RKO (cell line): ENCODE measurements around the gene MN1.

Source experiments
- DNase-seq: peaks from one replicate; pipeline ENCODE4 v3.0.0-alpha.2; 2016; ENCODE audit warnings: low spot score

The MN1 gene

DNA sequence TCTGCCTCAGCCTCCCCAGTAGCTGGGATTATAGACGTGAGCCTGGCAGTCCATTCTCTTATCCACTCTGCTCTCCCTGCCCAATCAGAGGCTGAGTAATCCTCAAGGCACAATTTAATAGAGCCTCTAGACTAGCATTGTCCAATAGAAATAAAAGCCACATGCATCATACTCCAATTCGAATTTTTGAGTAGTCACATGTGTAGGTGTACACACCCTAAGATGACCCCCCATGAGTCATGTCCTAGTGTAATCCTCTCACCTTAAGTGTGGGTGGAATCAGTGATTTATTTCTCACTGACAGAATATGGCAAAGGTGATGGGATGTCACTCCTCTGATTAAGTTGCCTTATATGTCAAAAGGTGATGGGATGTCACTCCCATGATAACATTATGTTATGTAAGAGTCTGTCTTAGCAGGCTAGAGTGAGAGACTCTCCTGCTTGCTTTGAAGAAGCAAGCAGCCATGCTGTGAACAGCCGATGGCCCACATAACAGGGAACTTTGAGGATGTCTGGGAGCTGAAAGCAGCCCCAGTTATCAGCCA lies 61.3 kb downstream of the MN1 start:
- DNase-seq = peak; percentile 29

- no peak for DNase-seq
Measured at GRCh38 chr22:27737521-27737920, 64.0 kb downstream of the MN1 start.

GRCh38 chr22:27734066-27734465 lies 67.5 kb downstream of the MN1 start:
- DNase-seq = no peak

DNA sequence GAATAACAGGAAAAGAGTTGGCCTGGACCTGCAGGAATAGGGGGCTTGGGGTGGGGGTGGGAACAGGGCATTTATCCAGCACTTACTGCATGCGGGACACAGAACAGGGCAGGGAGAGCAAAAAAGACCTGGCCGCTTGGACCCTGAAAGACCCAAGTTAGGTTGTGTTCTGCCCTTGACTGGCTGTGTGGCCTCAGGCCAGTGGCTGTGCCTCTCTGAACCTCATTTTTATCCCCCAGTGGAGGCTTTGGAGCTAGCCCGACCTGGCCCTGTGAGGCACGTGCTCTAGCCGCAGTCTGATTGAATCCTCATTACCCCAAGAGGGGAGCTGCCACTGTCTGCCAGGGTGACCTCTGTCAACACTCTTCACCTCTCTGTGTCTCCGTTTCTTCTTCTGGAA lies 68.7 kb downstream of the MN1 start:
- DNase-seq = no peak

DNA sequence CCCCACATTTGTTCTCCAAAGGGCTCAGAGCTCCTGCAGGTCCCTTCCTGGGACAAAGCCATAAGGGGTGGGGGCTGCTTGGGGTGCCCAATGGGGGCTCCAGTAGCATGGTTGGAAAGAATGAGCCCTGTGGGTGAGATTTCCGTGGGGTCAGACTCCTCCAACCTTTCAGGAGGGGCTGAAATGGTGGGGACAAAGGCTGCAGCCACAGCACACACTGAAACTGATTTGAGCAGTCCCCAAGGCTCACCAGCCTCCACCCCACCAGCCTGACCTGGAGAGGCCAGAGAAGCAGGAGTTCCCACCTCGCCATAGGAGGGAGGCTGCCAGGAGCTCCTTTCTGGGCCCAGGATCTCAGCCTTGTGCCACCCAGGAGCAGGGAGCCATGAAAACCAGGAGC lies 69.2 kb downstream of the MN1 start:
- DNase-seq = no peak

GRCh38 chr22:27731621-27732020 lies 69.9 kb downstream of the MN1 start:
- DNase-seq = no peak

- no peak for DNase-seq
Measured at GRCh38 chr22:27730641-27731433, 70.7 kb downstream of the MN1 start.

- no peak for DNase-seq
Measured at GRCh38 chr22:27729246-27729645, 72.3 kb downstream of the MN1 start.

DNA sequence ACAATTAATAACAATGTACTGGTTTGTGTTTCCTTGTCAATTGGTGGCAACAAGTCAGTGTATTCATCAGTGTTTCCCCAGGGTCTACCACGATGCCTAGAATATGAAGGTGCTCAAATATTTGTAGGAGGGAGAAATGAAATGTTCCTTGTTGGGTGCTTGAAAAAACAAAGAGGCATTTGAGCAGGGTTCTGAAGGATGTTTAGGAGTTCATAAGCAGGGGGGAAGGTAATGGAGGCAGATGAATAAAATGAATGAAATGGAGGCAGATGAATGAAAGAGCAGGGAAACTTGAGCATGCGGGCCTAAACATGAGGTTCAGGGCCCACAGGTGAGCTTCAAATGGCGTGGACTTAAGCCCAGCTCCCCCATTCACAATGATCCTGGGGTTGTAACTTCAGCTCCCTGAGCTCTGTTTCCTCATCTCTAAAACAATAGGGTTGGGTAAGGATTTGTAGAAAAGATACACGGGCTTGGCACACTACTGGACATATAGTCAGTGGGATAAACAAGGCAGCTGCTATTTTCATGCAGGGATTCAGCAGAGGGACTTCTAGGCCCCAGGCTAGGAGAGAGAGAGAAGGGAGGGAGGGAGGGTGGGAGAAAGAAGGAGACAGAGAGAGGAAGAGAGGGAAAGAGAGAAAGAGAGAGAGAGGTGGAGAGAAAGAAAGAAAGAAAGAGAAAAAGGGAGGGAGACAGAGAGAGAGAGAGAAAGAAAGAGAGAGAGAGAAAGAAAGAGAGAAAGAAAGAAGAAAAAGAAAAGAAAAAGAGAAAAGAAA lies 73.7 kb downstream of the MN1 start:
- no peak for DNase-seq

- no peak for DNase-seq
Measured at GRCh38 chr22:27726686-27727449, 74.7 kb downstream of the MN1 start.

DNA sequence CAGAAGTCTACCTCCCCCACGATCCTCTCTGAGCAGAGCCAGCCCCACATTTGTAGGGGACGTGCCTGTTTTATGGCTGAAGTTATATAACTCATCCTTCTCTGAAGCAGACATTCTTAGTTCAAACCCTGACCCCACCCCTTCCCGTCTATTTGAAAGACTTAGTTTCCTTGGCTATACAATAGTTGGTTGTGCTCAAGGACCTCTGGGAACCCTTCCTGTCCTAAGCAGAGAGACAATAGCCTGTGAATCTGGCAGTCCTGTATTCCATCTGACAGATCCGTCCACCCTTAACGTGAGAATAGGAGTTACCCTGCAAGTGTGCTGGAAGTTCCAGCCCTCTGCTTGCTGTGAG lies 75.2 kb downstream of the MN1 start:
- no peak for DNase-seq

DNA sequence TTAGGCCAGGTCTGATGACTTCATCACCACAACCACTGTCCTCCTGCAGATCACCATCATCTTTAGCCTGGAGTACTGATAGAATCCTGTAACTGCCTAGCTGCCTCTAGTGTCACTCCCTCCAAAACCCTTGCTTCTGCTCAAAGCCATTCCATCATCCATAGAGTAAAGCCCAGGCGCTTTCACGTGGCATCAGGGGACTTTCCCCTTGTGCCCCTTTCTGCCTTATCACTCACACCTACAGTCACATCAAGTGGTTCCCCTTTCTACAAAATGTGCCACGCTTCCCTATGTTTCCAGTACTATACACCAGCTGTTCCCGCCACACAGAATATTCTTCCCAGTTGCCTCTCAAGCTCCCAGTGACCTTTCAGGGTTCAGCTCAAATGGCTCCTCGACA lies 75.9 kb downstream of the MN1 start:
- DNase-seq = no peak

GRCh38 chr22:27724709-27725108 lies 76.8 kb downstream of the MN1 start:
- DNase-seq = no peak

DNA sequence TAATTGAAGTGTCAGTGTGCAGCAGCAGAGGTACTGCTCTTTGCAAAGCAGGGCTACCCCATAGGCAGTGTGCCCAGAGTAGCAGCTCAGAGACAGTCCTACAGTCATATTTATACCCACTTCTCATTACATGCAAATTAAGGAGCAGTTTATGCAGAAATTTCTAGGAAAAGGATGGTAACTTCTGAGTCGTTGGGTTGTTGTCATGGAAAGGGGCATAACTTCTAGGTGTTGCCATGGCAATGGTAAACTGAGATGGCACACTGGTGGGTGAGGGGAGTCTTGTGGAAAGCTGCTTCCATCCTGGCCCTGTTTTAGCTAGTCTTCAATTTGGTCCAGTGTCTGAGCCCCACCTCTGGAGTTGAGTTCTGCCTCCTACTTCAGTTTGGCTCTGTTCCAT lies 77.4 kb downstream of the MN1 start:
- no peak for DNase-seq

DNA sequence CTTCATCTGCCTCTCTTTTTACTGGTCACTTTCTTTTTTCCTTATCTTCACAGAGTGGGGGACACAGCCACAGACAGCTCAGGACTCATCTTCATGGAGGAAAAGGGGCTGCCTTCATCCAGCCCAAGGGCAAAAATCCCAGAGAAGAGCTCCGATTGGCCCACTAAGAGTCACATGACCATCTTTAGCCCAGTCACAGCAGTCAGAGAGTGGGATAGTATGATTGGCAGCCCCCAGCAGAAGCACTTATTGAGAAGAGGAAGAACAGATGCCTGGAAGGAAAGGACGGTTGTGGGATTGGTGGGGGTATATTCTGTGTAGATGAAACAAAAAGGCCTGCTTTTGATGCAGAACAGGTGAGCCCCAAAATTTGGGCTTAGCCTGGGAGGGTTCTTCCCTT lies 77.8 kb downstream of the MN1 start:
- DNase-seq = no peak

DNA sequence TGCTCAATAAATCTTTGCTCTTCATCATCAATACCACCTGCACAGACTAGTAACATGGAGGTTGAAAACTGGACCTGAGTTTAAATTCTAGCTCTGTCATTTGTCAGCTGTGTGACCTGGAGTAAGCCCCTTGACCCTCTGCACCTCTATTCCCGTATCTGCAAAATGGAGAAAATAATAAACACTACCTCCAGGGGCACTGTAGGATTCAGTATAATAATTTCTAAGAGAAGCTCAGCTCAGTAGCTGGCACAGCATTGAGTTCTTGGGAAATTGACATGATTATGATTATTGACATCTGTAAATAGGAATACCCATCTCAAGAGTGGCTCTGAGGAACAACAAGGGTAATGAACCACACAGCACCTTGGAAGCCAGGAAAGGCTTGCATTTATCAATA lies 78.4 kb downstream of the MN1 start:
- DNase-seq = no peak

GRCh38 chr22:27720860-27721259 lies 80.7 kb downstream of the MN1 start:
- DNase-seq = no peak

DNA sequence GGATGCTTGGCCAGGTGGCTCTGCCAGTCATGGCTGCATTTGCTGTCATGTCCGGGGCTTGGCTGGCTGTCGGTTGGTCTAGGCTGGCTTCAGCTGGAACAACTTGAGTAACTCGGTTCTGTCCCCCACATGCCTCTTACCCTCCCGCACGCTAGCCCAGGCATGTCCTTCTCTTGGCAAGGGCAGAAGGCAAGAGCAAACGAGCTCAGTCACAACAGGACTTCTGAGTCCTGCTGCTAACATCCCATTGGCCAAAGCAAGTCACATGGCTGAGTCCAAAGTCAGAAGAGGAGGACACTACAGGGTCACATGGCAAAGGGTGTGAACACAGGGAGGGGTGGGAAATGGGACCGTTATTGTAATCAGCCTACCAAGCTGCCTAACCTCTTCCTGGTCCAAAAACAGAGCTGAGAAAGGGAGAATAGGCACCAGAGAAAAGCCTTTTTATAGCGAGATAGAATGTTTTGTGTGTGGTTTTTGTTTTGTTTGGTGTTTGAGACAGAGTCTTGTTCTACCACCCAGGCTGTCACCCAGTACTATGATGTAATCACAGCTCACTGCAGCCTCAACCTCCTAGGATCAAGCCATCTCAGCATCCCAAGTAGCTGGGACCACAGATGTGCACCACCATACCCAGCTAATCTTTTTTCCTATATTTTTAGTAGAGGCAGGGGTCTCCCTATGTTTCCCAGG lies 81.9 kb downstream of the MN1 start:
- DNase-seq = peak; percentile 8

DNA sequence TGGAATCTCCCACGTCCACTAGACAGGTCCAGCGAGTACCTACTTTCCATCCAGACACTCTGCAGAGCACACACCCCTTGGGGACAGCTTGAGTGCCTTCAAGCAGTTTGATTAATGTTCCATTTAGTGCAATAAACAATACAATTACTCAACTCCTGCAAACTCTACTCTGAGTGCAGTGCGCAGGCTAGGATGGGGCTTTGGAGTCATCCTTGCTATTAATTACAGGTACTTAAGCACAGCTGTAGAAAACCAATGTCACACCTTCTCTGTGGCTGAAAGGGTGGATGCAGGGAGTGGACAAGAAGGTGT lies 82.6 kb downstream of the MN1 start:
- no peak for DNase-seq

DNA sequence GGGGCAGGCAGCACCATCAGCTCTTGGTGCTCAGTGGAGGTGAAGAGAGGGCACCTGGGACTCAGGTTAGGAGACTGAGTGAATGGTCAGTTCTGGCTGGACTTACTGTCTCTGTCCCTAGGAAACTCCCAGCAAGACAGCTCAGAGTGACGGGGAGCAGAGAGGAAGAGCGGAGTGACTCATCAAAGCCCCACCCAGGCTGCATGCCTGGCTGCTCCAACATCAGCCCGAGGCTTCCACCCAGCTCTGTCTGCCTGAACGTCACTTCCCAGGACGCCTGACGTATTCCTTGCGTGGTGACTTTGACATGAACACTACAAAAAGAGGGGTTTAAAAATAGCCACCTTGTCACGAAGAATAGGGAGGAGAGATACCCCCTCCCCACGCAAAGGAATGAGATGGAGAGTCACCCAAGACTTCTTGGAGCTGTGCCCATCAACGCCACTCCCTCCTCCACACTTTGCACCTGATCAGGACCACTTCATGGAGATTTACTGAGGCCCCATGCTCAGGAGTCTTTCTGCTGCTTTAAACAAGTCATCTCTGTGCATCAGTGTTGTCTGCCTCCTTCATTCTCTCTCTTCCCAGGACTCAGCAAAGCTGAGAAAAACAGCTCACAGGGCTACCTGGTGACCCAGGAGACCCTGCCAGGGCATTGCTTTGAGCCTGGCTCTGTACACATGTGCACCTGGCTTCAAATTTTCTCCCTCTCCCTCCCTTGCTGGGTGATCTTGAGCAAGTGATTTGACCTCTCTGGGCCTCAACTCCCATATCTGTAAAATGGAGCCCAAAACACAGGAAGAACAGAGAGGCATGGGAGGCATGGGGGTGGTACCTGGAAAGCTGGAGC lies 83.1 kb downstream of the MN1 start:
- peak; percentile 90 for DNase-seq

GRCh38 chr22:27717094-27717493 lies 84.5 kb downstream of the MN1 start:
- no peak for DNase-seq
